Adipose tissue (tissue), 3 donors: Measurements from ENCODE around the gene MTA2. TPM values are rescaled to one million over a fixed set of nuclear protein-coding genes. Genes with fewer than 3 reads are reported as not detected.
"Not testable (repeated sequence)": the region's sequence is repeated elsewhere in the genome, so short reads cannot be mapped to it uniquely, and the experiment has no call there.

Source experiments
- H3K27ac ChIP-seq: one replicate; pipeline ENCODE4 v1.5.1; 2013; ENCODE audit warnings: low read depth, low read length
- WGBS, 3 donors: extraction: QIAGEN DNeasy Blood & Tissue Kit; methylation state at CpG; one replicate each; pipeline ENCODE4 v1.1.7; 2013; 5-methylcytosine and 5-hydroxymethylcytosine counted together
- polyA plus RNA-seq, 3 donors: library from polyadenylated mRNA; stranded (reverse); fragments of 200-250 nt; gene quantifications; one replicate each; pipeline ENCODE4 v1.2.3, GENCODE V29; 2013
- donor health status: healthy with polysubstance abuse.
- donor health status: Bipolar disorder and iron deficiency.
- donor health status: healthy.

MTA2 gene
- polyA plus RNA-seq, 3 donors, result 17.3 to 72.4 (median 48.1) TPM

- peak overlapping the region; percentile 86 for H3K27ac ChIP-seq
- WGBS, 3 donors, result 4 to 29% (median 5%) methylated on average over 14 of the region's 14 CpGs
These were observed 45.4 kb downstream of the MTA2 start for GRCh38 chr11:62556108-62556874.

- H3K27ac ChIP-seq, result peak overlapping the region; percentile 86
- 4 to 18% (median 7%) methylated on average over 4 of the region's 4 CpGs for WGBS, 3 donors
These were observed 46.1 kb downstream of the MTA2 start for GRCh38 chr11:62555464-62556107.

GRCh38 chr11:62554387-62555167, 47.1 kb downstream of the MTA2 start:
- peak overlapping the region; percentile 97 for H3K27ac ChIP-seq
- WGBS, 3 donors, result 57 to 69% (median 57%) methylated on average over 6 to 7 of the region's 7 CpGs

GRCh38 chr11:62553839-62554361, 47.8 kb downstream of the MTA2 start:
- peak overlapping the region; percentile 97 for H3K27ac ChIP-seq
- WGBS, 3 donors, result 62 to 81% (median 65%) methylated on average over 8 of the region's 8 CpGs

GRCh38 chr11:62553080-62553838, 48.4 kb downstream of the MTA2 start:
- WGBS, 3 donors, result 4 to 14% (median 7%) methylated on average over 14 to 15 of the region's 15 CpGs
- peak overlapping the region; percentile 97 for H3K27ac ChIP-seq

DNA sequence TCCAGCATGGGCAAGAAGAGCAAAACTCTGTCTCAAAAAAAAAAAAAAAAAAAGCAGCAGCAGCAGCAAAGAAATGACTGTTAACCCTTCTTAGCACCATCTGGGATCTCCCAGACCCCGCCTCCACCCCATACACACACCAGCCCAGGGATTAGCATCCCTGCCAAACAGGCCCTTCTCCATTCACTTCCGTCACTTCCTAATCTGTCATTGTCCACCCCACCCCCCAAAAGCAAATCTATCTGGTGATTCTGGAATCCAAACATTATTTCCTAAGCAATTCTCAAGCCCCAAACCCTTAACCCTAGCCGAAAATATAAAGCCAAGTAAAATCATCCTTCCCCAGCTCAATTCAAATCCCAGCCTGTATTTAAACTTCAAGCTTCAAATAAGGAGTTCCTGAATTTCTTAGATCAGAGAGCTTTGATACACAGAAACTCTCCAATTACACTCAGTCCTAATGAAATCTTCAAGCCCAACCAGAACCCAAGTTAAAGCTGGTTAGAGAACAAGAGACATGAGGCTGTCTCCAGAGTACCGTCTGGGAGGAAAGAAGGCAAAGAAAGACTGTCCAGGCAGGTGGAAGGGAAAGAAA, 49.1 kb downstream of the MTA2 start:
- 10 to 42% (median 20%) methylated on average over 4 of the region's 4 CpGs for WGBS, 3 donors
- peak overlapping the region; percentile 97 for H3K27ac ChIP-seq

DNA sequence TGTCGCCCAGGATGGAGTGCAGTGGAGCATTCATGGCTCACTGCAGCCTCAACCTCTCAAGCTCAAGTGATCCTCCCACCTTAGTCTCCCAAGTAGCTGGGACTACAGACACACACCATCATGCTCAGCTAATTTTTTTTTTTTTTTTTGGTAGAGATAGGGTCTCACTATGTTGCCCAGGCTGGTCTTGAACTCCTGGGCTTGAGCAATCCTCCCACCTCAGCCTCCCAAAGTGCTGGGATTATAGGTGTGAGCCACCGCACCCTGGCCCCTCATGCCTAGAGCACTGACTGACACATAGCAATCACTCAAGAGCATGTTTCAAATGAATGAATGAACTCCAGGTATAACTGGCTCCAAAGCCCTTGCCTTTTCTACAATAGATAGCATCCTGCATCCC, 51.2 kb downstream of the MTA2 start:
- H3K27ac ChIP-seq, result not testable (repeated sequence)
- WGBS, 3 donors, result 91 to 98% (median 96%) methylated on average over 2 of the region's 2 CpGs

GRCh38 chr11:62548545-62549335, 52.9 kb downstream of the MTA2 start:
- 35 to 77% (median 69%) methylated on average over 17 of the region's 17 CpGs for WGBS, 3 donors
- H3K27ac ChIP-seq, result no peak overlapping the region

DNA sequence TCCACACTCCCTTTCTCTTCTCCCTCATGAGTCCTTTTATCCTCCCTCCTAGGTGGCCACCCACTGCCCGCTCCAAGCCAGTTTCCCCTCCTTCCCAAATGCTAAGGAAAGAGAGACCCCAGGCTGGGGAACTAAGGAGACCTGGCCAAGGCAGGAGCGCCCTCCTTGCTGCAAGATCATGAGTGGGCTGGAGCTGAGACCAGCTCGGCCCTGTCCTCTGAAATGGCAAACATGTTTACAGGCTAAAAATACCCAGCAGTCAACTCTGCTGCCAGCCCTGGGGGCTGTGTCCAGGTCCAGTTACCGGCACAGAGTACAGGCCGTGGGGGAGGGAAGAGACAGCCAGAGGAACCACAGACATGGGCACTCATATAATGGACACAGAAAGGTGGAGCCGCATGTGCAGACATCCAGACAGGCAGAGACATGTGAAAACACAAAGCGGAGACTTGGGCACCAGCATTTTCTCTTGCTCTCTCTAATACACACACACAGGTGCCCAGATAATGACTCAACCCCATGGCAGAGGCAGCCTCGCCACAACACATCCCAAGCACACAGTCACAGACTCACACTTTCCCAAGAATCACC, 53.9 kb downstream of the MTA2 start:
- 44 to 57% (median 48%) methylated on average over 8 of the region's 8 CpGs for WGBS, 3 donors
- no peak overlapping the region for H3K27ac ChIP-seq

- 6 to 24% (median 8%) methylated on average over 36 to 40 of the region's 40 CpGs for WGBS, 3 donors
These were observed 54.6 kb downstream of the MTA2 start for GRCh38 chr11:62546929-62547625.

DNA sequence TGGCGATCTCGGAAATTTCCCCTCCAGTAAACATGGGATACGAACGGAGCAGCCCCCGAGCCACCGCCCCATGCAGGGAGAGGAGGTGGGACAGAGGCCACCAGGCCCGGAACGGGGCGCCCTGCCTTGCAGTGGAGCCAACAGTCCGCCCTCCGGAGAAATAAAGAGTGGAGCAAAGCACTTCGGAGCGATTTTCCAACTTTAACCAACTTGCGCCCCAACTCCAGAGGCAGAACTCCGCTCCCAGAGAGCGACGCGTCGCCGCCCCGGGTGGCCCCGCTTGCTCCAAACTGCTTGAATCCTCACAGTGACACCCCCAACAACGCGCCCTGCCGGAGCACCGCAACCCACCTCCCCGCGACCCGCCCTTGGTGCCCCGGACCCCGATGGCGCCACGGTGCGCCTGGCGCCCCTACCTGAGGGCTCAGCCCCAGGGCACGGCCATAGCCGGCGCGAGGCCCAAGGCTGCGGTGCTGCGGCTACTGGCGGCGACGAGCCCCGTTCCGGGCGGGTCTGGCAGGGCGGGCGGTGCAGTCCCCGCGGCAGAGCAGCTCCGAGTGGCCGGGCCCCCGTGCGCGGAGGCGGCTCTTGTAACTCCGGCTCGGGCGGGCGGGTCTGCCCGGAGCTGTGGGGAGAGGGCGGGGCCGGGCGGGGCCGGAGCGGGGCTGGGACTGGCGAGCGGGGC, 55.3 kb downstream of the MTA2 start, which contains the start of gene AHNAK:
Gene AHNAK (minus strand): TSS at position 563 of the 685 bp plus-strand sequence. CDS start 10,708 bp downstream, outside the sequence.
- WGBS, 3 donors, result 0 to 1% (median 0%) methylated on average over 48 to 69 of the region's 69 CpGs
- H3K27ac ChIP-seq, result peak within 1 kb of the TSS; percentile 91

More at GRCh38 chr11:62546929-62547625, 54.6 kb downstream of the MTA2 start:
- peak overlapping the region; percentile 56 for H3K27ac ChIP-seq

- peak overlapping the region; percentile 91 for H3K27ac ChIP-seq
- 0 to 1% (median 0%) methylated on average over 53 to 57 of the region's 59 CpGs for WGBS, 3 donors
These were observed 56.0 kb downstream of the MTA2 start for GRCh38 chr11:62545437-62546243.

- 2 to 20% (median 2%) methylated on average over 32 of the region's 32 CpGs for WGBS, 3 donors
- peak overlapping the region; percentile 29 for H3K27ac ChIP-seq
These were observed 56.9 kb downstream of the MTA2 start for GRCh38 chr11:62544581-62545436.
